Measurements from ENCODE around the gene SASH1.

Gene SASH1

GRCh38 chr6:148492654-148493290 is 150.1 kb downstream of the SASH1 start:
- TF ChIP-seq CTCF (IDR thresholded peaks at IDR 0.05; ENCODE audit: low read depth, low read length, missing control alignments), result no peak
- DNase-seq (ENCODE audit: low read depth), result no peak
- no peak overlapping the region for H3K4me3 ChIP-seq (ENCODE audit: low read depth, low read length)

GRCh38 chr6:148493424-148493823 is 150.8 kb downstream of the SASH1 start:
- DNase-seq (ENCODE audit: low read depth), result no peak
- TF ChIP-seq CTCF (IDR thresholded peaks at IDR 0.05; ENCODE audit: low read depth, low read length, missing control alignments), result no peak
- H3K4me3 ChIP-seq (ENCODE audit: low read depth, low read length), result no peak overlapping the region

GRCh38 chr6:148494226-148494625 is 151.6 kb downstream of the SASH1 start:
- no peak for TF ChIP-seq CTCF (IDR thresholded peaks at IDR 0.05; ENCODE audit: low read depth, low read length, missing control alignments)
- DNase-seq (ENCODE audit: low read depth), result no peak
- H3K4me3 ChIP-seq (ENCODE audit: low read depth, low read length), result no peak overlapping the region

- H3K4me3 ChIP-seq (ENCODE audit: low read depth, low read length), result no peak overlapping the region
- no peak for DNase-seq (ENCODE audit: low read depth)
- no peak for TF ChIP-seq CTCF (IDR thresholded peaks at IDR 0.05; ENCODE audit: low read depth, low read length, missing control alignments)
Measured at GRCh38 chr6:148495029-148495428, 152.4 kb downstream of the SASH1 start.

GRCh38 chr6:148497257-148497656 is 154.6 kb downstream of the SASH1 start:
- no peak for TF ChIP-seq CTCF (IDR thresholded peaks at IDR 0.05; ENCODE audit: low read depth, low read length, missing control alignments)
- H3K4me3 ChIP-seq (ENCODE audit: low read depth, low read length), result no peak overlapping the region
- DNase-seq (ENCODE audit: low read depth), result no peak

- no peak overlapping the region for H3K4me3 ChIP-seq (ENCODE audit: low read depth, low read length)
- TF ChIP-seq CTCF (IDR thresholded peaks at IDR 0.05; ENCODE audit: low read depth, low read length, missing control alignments), result no peak
- DNase-seq (ENCODE audit: low read depth), result no peak
Measured at GRCh38 chr6:148497717-148498116, 155.1 kb downstream of the SASH1 start.

- H3K4me3 ChIP-seq (ENCODE audit: low read depth, low read length), result no peak overlapping the region
- DNase-seq (ENCODE audit: low read depth), result no peak
- TF ChIP-seq CTCF (IDR thresholded peaks at IDR 0.05; ENCODE audit: low read depth, low read length, missing control alignments), result no peak
Measured at GRCh38 chr6:148500402-148500801, 157.8 kb downstream of the SASH1 start.
